ENCODE results near the gene MCUR1.

Gene MCUR1

GRCh38 chr6:13760307-13761304 lies 53.8 kb downstream of the MCUR1 start:
- DNase-seq (ENCODE audit: low read depth), result peak; percentile 89
- TF ChIP-seq, protein P1, sequence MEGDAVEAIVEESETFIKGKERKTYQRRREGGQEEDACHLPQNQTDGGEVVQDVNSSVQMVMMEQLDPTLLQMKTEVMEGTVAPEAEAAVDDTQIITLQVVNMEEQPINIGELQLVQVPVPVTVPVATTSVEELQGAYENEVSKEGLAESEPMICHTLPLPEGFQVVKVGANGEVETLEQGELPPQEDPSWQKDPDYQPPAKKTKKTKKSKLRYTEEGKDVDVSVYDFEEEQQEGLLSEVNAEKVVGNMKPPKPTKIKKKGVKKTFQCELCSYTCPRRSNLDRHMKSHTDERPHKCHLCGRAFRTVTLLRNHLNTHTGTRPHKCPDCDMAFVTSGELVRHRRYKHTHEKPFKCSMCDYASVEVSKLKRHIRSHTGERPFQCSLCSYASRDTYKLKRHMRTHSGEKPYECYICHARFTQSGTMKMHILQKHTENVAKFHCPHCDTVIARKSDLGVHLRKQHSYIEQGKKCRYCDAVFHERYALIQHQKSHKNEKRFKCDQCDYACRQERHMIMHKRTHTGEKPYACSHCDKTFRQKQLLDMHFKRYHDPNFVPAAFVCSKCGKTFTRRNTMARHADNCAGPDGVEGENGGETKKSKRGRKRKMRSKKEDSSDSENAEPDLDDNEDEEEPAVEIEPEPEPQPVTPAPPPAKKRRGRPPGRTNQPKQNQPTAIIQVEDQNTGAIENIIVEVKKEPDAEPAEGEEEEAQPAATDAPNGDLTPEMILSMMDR (IDR thresholded peaks at IDR 0.05; ENCODE audit: low read length, missing control alignments), result no peak
- H3K4me3 ChIP-seq (replicated peaks; ENCODE audit: low read depth, low read length), result no peak overlapping the region

DNA sequence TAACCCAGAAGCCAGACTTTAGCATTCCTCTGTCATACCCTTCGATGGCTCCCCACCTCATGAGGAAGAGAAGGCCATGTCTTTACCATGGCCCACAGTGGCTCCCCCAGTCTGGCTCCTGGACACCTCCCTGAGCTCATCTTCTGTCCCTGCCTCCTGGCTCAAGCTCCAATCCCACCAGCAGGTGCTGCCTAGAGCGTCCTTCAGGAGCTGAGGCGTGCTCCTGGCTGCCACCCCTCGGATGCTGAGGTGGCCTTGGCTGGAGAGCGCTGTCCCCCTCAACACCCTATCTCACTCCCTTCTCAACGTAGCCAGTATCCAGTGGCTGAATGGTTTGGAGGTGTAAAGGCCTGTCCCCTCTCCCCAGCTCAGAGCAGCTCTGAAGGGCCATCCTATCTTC lies 55.3 kb downstream of the MCUR1 start:
- H3K4me3 ChIP-seq (replicated peaks; ENCODE audit: low read depth, low read length), result no peak overlapping the region
- DNase-seq (ENCODE audit: low read depth), result no peak
- TF ChIP-seq, protein P1 (IDR thresholded peaks at IDR 0.05; ENCODE audit: low read length, missing control alignments), result no peak

DNA sequence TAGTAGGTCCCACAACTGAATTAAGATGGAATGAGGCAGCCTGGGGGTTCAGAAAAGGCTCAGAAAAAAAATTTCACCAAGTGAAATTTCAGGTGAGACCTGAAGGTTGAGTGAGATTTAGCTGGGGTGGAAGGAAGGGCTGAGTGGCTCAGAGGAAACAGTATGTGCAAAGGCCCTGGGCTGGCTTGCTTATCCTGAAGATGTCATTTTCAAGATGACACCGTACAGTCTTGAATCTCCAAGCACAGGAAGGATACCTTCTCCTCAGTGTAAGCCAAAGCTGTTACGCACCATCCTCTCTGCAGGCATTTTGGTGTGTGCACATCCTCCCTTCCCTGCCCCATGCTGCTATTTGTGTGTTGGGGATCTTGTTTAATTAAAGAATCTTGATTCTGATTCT lies 59.7 kb downstream of the MCUR1 start:
- TF ChIP-seq, protein P1 (IDR thresholded peaks at IDR 0.05; ENCODE audit: low read length, missing control alignments), result no peak
- DNase-seq (ENCODE audit: low read depth), result no peak

DNA sequence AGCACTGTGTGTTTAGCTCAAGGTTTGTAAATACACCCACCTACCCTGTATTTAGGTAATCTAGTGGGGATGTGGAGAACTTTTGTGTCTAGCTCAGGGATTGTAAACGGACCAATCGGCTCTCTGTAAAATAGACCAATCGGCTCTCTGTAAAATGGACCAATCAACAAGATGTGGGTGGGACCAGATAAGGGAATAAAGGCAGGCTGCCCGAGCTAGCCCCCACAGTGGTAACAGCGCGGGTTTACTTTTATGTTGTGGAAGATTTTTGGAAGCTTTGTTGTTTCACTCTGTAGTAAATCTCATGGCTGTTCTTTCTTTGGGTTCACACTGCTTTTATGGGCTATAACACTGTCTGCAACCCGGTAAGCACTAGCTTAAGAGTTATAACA lies 70.6 kb downstream of the MCUR1 start:
- no peak overlapping the region for H3K4me3 ChIP-seq (replicated peaks; ENCODE audit: low read depth, low read length)
- TF ChIP-seq, protein P1 (IDR thresholded peaks at IDR 0.05; ENCODE audit: low read length, missing control alignments), result no peak
- DNase-seq (ENCODE audit: low read depth), result no peak

More for the DNA sequence above, 59.7 kb downstream of the MCUR1 start:
- no peak overlapping the region for H3K4me3 ChIP-seq (replicated peaks; ENCODE audit: low read depth, low read length)

DNA sequence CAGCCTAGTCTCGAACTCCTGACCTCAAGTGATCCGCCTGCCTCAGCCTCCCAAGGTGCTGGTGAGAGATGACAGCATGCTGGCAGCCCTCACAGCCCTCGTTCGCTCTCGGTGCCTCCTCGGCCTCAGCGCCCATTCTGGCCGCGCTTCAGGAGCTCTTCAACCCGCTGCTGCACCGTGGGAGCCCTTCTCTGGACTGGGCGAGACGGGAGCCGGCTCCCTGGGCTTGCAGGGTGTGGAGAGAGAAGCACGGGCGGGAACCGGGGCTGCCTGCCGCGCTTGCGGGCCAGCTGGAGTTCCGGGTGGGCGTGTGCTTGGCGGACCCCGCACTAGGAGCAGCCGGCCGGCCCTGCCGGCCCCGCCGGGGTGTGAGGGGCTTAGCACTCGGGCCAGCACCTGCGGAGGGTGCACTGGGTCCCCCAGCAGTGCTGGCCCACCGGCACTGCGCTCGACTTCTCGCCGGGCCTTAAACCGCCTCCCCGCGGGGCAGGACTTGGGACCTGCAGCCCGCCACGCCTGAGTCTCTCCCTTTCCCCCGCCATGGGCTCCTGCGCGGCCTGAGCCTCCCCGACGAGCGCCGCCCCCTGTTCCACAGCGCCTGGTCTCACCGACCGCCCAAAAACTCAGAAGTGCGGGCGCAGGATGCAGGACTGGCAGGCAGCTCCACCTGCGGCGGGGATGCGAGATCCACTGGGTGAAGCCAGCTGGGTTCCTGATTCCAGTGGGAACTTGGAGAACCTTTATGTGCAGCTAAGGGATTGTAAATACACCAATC lies 71.2 kb downstream of the MCUR1 start:
- TF ChIP-seq, protein P1 (IDR thresholded peaks at IDR 0.05; ENCODE audit: low read length, missing control alignments), result no peak
- DNase-seq (ENCODE audit: low read depth), result no peak
- no peak overlapping the region for H3K4me3 ChIP-seq (replicated peaks; ENCODE audit: low read depth, low read length)

- TF ChIP-seq, protein P1 (IDR thresholded peaks at IDR 0.05; ENCODE audit: low read length, missing control alignments), result no peak
- H3K4me3 ChIP-seq (replicated peaks; ENCODE audit: low read depth, low read length), result no peak overlapping the region
- DNase-seq (ENCODE audit: low read depth), result no peak
These were observed 73.0 kb downstream of the MCUR1 start for GRCh38 chr6:13741365-13741764.
